ENCODE data around the gene MEDAG.

DNA sequence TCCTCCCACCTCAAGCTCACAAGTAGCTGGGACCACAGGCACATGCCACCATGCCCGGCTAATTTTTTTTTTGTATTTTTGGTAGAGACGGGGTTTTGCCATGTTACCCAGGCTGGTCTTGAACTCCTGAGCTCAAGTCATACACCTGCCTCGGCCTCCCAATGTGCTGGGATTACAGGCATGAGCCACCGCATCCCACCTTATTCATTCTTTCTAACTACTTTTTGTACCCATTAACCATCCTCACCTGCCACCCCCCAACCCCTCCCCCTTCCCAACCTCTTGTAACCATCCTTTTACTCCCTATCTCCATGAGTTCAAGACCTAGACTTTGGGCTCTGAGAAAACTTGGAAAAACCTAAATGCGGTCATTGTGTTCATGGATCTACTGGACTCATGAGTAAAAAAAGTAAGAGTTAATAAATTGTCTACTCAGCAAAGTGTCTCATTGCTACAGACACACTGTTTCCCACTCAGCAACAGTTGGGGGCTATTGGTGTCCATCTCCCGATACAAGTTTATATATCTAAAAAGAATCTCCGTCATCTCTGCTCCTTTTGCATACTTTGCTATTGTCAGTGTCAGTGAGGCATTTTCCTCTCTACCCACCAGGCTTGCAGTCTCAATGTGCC lies 44.1 kb upstream of the MEDAG start:
- no peak for TF ChIP-seq CTCF (IDR thresholded peaks at IDR 0.05)
- TF ChIP-seq POLR2A (IDR thresholded peaks at IDR 0.05), result no peak
